NOMO-1 treated with DMSO at 0.1 percent for 48 hours (cell line): ENCODE data around the gene NPC2.

Experiments used
- DNase-seq: peaks from one replicate; lab custom pipeline; 2025; ENCODE audit not compliant: unreplicated experiment; lab: John Stamatoyannopoulos, UW

NPC2 gene

DNA sequence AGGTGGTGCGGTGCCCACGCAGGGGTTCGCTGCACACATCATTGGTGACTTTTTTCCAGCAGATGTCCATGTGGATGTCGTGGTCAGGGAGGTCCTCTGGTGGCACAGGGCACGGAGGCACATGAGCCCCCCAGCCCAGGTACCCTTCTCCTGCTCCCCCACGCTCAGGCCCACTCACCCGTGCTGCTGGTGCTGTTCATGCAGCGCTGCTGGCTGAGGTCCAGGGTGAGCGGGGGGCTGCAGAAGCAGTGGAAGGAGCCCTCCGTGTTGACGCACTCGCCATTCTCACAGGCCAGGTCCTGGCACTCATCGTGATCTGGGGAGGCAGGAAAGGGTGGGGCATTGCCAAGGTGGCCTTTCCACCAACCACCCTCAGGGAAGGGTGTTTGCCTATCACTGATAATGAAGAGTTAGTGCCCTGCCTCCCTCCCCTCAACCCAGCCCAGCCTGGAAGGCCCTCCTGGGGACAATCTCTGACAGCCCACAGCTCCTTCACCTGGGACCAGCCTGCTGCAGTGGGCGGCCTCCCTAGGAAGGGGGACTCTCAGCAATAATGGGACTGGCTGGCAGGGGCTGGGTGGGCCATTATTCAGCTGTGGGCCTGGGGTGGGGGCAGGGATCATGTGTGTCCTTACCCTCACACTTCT is 10.3 kb upstream of the NPC2 start:
- DNase-seq = no peak

DNA sequence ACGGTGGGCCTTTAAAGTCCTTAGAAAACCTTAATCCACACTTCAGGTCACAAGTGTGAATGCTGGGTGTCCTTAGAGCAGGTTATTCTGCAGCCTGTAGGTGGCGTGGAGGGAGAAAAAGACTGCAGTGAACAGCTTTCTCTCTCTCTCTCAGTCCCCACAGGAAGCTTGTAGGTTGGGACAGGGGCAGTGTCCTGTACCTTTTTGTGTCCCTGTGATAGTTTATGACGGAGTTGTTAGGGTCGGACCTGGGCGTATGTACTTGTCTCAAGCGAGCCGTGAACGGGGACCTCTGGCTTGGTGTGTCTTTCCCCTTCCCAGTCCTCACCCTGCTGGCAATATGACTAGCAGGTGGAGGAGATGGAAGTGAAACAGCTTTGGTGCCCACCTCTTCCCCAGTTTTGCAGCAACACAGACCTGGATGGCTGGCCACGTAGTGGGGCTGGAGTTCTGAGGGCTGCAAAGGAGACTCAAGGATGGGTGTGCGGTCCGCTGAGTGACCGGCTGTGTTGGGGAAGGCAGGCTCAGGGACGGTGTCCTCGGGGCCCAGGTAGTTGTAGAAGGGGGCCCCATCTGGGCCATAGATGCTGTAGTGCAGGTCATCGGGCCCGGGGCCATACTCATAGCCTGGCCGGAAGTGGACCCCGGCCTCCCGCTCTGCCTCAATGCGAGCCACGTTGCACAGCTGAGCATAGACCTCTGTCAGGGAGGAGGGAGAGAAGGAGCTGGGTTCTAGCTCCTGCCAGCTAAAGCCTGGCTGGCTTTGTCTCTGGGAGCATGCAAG is 9.3 kb upstream of the NPC2 start:
- peak; percentile 15 for DNase-seq

DNA sequence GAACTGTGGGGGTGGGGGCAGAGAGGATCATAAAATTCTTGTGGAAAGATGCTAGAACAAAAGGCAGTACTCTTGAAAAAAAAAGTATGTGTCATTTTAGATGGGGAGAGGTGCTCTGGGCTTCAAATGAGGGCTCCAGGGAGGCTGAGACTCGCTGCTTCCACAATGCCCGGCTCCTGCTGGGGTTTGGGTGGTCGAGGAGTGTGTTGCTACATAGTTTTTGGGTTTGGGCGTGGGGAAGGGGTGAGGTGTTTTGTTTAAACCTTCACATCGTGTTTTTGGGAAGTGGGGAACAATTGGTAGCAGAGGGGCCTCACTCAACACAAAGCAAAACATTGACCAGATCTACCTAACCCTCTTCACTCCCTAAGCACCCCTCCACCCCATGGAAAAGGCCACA is 8.6 kb upstream of the NPC2 start:
- no peak for DNase-seq

DNA sequence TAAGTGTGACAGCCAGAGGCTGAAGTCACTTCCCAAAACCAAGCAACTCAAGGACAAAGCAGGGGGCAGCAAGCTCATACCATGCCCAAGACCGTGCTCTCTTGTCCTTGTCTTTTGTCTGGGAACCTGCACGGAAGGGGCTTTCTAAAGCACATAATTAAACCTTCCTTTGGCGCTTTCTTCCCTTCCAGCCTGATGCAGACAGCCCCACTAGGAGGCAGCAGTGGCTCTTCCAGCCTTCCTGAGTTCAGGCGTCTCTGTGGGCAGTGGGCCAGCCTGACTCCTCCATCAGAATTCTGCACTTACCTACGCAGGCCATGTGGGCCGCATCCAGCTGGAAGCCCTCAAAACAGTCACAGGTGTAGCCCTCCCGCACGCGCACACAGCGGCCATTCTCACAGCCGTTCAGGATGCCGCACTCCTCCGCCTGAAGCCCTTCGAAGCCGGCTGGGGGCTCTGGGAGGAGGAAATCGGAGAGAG is 8.1 kb upstream of the NPC2 start:
- DNase-seq = no peak

DNA sequence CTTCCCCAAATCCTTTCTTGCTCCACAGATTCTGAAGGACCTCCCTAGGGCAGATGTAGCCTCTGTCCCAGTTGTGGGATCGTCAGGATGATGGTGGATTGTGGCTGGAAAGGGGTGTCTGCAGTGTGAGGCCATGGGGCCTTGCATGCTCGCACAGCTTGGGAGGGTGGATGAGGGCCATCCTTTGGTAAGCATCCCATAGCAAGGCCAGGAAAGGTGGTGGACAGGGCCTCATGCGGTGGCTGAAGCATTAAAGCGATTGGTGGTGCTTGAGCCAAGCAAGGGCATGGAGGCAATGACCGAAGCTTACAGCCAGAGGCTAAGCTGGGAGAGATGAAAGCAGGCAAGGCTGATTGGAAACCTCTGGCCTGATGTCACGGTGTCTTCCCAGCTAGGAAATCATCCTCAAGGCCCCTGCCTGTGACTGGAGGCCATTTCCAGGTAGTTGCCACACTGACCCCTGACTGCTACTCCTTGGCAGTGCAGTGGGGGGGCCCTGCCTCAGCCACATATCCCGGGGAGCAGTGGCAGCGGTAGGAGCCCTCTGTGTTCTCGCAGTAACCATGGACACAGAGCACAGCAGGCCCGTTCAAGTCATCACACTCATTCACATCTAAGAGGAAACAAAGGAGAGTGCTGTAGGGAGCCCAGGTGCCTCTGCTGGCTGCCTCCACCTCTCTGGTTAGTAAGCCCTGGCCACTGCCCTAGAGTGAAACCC is 7.5 kb upstream of the NPC2 start:
- DNase-seq = no peak

DNA sequence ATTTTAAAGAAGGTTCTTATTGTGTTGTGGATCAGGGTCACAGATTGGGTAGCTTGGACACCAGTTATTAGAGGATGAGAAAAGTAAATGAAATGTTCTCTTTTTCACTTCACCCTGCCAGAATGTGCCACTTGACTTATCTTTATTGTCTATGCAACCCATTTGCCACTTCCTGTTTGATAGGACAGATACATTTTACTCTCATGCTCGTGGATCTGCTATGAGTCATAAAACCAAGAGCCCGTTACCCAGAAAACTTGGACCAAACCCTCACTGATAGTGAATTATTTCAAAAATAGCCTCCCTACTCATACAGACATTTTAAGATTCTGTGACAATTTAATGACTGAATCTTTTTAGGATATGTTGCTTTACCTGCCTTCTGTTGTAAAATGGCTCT is 2.3 kb upstream of the NPC2 start:
- peak; percentile 7 for DNase-seq

DNA sequence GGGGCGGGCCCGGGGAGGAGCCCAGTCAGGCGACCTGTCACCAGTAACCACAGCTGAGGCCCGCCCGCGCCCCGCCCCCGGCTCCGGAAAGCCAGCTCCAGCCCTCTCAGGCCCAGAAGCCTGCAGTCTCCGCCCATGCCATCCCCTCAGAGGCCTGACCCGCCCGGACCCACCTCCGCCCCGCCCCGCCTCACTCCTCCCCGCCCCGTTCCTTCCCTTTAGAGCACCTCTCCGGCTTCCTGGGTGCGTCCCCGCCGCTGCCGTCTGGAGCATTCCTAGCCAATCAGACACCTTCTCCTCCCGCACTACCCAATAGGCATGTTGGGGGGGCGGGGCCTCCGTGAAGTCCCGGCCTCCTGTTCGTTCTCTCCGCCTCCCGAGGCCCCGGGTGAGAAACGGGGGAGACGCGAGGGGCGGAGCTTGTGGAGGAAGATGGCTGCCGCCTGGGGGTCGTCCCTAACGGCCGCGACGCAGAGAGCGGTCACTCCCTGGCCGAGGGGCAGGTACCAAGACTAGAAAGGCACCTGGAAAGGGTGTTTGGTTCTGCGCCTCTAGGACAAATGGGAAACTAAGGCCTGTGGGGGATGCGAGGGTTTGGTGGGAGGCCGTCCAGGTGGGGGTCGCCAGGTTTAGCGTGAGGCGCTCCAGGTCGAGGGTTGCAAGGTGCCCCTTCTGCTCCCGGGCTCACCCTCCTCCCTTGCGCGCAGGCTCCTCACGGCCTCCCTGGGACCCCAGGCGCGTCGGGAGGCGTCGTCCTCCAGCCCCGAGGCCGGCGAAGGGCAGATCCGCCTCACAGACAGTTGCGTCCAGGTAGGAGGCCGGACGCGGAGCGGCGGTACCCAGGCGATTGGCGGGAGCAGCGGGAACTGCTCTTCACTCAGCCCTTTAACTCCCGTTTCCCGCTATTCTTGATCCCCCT is 497 bp upstream of the NPC2 start, which contains the start of gene ISCA2:
TSS of gene ISCA2 (plus strand) at position 423 of the 919 bp plus-strand sequence. CDS start at position 433, 10 bp downstream.
- DNase-seq = peak; percentile 99

DNA sequence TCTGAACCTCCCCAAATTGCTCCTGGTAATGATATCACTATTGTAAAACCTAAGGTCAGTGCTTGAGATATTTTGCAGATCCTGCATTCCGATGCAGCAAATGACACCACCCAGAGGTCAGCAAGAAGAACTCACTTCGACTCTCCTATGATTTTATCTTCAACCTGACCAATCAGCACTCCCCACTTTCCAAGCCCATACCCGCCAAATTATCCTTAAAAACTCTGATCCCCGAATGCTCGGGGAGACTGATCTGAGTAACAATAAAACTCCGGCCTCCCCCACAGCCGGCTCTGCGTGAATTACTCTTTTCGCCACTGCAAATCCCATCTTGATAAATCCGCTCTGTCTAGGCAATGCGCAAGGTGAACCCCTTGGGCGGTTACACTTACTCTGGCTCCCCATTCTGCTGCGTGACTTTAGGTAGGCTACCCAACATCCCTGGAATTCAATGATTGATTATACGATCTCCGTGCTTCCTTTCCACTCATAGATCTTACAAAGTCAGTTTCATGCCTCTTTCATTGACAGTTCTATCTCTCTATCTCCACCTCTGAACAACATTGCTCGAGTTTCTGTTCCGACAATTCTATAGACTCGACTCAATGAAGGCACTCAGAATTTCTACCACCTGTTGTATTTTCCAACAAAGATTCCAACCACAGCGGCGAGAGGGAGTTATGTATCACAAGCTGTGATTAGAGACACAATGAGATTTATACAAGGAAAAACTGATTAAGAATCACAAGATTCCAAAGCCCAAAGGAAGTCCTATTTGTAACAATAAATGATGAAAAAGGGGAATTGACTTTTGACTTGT is 939 bp downstream of the NPC2 start:
- DNase-seq = peak; percentile 44

DNA sequence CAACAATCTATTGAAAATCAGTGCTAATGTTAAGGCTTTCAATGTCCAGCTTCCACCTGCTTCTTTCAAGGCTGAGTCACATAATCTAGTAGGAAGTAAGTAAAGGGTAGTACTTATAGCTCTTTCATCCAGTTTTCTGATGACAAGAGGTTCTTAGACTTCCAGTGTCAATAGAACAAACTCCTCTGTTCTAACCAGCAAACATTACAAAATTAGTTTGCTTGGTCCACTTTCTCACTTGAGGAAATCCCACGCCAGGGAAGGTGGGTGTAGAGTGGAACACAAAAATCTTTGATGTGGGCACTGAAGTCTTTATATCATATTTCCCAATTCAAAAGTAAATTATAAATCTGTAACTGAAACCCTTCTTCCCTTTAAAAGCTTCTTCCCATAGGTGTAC is 2.6 kb downstream of the NPC2 start:
- no peak for DNase-seq

DNA sequence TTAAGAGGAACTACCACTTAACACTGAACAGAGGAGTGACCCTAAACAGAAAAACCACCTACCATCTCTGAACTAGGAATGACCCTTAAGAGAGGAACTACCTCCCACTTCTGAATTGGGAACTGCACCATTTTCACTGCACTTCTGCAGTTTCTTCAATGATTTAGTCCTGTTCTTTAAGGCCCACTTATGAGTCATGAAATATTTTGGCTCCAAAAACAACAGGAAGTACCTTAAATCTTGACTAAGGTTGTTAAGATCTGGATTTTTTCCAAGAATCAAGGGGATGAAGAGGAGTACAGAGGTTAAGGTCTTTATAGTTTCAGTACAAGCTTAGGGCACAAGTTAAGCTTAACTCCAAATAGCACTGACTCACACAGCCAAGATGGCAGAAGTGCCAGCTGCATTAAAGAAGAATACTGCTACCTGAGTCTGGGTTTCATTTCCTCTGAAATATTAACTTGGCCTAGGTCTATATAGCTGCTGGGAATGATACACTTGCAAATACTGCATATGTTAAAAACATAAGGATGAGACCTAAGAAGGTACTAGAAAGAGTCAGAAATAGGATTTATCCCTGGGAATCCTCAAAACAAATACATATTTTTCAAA is 4.2 kb downstream of the NPC2 start:
- DNase-seq = peak; percentile 66

DNA sequence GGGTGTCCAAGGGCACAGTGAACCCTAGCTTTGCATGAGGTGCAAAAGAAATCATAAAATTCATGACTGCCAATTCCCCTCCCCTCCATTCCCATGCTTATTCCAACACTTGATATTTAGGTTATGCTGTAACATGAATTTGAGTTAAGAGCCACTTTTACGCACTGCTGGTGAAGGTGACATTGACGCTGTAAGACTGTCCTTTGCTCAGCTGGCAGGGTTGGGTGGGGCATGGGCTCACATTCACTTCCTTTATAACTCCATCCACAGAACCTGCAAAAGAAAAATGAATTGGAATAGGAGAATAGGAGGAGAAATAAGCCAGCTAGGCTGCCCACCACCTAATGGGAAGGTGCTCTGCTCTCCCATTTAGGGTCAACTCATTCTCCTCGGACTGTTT is 6.9 kb downstream of the NPC2 start:
- DNase-seq = no peak

DNA sequence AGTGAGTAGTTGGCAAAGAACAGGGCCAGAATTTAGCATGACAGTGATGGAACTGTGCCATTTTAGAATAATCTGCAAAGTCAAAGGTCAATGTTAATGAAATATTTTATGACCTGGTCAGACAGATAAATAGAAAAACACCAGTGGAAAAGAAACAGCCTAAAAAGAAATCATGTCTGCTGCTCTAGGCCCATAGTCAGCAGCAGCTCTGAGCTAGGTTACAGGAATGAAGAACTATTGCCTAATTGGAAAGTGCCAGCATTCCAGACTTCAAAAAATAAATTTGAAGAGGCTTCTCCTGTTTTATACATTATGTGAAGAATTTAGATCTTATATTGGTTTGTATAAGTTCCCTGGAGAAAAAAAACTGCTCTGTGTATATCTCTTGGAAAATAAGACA is 9.8 kb downstream of the NPC2 start:
- no peak for DNase-seq

DNA sequence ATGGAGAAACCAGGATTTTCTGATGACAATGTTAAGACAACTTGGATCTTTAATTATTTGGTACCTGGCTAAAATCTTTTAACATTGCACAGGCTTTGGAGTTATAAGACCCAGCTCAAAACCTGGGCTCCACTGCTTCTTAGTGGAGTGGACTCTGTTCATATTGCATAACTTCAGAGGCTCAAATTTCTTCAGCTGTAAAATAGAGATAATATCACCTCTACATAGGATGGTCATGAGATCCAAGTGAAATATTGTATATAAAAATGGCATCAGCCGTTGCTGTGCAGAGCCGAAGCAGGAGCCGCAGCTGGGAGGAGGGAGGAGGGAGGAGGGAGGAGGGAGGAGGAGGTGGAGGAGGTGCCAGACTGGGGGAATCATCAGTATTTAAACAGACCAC is 10.5 kb downstream of the NPC2 start:
- no peak for DNase-seq

DNA sequence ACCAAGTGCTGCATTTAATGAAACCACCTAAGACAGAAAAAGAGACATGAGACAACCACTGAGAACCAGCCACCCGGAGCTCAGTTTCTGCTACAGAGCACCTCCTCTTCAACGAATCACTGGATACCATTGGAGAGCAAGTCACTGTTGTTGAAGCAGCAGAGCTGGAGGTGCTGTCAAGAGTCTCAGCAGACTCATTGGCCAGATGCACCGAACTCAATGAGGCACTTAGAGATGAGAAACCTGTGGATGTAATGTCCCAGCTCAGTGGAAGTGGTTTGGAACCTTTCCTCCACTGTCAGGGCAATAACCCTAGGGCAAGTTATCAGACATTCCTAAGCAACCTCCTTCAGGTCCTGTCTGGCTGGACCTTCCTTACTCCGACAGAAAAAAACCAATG is 13.1 kb downstream of the NPC2 start:
- no peak for DNase-seq

DNA sequence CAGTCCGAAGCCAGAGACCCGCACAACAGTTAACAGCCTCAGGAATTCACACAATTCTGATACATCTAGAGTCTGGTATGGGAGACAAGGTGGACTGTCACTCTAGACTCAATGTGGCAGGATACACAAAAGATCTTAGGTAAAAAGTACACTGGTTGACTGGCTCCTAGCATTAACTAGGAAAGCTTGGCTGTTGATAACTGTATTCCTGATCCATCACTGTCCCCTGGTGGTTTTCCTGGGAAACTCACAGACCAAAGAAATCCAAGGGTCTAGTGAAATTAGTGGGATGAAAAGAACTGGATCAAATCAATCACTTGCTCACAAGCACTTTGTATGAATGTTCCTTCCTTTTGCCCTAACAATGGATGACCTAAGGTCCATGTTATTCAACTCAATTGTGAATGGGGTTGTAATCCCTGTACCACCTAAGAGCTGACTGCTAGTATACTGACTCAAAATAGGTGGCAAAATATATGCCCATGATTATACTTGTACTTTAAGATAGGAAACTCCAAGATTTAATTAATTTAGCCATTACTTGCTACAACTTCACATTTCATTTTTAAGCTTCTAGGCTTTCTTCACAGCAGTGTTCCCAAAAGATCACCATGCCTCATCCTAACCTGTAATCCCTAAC is 14.0 kb downstream of the NPC2 start:
- no peak for DNase-seq

DNA sequence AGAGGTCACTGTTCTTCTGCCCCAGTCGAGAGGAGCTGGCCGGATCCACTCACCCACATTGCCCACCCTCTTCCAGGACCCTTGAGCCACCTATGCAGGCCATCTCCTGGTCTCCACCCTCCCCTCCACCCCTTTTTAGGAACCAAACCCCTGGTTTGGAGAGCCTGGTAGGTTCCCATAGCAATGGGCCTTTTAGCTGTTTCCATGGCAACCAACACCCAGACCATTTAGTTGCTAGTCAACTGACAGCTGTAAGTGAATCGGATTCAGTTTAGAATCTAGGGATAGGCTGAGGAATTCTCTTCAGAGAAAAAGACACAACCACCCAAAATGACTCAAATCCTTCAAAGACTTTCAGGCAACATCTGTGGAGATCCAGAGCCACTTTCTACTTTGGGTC is 16.5 kb downstream of the NPC2 start:
- no peak for DNase-seq

DNA sequence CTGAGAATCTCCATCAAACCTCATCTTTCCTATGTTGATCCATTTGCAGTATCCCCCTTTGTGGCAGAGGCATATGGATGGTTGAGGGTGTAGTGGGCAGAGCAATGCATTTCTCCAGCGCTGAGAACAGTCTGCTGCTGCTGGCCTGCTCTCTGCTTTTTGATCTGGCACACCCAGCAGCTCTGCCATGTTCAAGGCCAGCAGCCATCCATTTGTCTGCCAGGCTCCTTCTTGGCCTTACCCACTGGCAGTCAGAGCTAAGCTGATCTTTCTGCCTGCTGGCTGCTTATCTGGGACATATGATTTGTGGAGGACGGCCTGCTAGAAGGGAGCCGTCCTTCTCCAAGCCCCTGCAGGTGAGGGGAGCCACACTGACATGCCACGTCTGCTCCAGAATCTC is 17.0 kb downstream of the NPC2 start:
- no peak for DNase-seq

DNA sequence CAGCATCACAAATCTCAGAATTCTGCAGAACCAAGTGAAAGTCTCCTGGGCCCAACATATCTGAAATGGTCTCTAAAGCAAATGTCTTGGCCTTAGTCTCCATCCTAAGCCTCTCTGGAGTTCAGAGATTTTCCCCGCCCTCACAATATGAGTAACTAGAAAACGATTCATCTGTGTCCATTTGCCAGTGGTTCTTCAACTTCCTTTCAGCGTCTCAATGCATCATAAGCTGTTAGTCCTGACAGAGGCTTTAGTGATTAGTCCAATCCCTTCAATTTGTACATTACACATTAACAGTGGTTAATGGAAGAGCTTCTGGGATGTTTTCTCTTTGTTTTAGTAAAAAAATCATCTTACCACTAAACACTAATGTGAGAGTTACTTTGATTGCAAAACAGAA is 17.4 kb downstream of the NPC2 start:
- DNase-seq = no peak

DNA sequence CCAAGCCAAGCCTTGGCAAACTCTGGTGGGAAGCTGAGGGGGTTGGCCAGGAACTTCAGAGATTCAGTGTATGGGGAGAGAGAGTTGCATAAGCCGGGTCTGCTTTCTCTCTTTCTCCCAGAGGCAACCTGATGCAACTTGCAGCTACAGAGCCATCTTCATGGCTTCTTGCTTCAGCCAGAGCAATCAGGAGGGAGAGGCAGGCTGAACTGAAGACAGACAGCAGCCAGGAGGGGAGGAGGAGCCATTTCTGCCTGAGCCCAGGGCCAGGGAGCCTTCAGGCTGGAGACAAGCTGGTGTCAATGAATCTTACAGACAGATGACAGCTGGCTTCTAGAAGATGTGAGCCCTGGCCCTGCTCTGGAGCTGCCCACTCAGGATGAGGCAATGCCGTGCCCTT is 18.7 kb downstream of the NPC2 start:
- DNase-seq = no peak
